ENCODE measurements around the gene PLG.
"Not testable (repeated sequence)": the region's sequence is repeated elsewhere in the genome, so short reads cannot be mapped to it uniquely, and the experiment has no call there.

The PLG gene

GRCh38 chr6:160701918-160702680 is at the start of gene PLG:
Gene PLG (plus strand): TSS chr6:160702244. CDS start chr6:160702305, 61 bp downstream.
- DNase-seq (ENCODE audit: low read depth in 2 of 2) = not testable (repeated sequence)

- DNase-seq (ENCODE audit: low read depth in 2 of 2) = no peak
These were observed 42.5 kb upstream of the PLG start for GRCh38 chr6:160659562-160659961.

GRCh38 chr6:160661216-160661615 is 40.8 kb upstream of the PLG start:
- DNase-seq (ENCODE audit: low read depth in 2 of 2) = no peak

GRCh38 chr6:160662429-160662828 is 39.6 kb upstream of the PLG start:
- no peak for DNase-seq (ENCODE audit: low read depth in 2 of 2)

GRCh38 chr6:160662842-160663241 is 39.2 kb upstream of the PLG start:
- DNase-seq (ENCODE audit: low read depth in 2 of 2) = no peak

GRCh38 chr6:160664198-160664597 is 37.8 kb upstream of the PLG start, which contains the start of gene LPA:
Gene LPA (minus strand): TSS chr6:160664275. CDS start chr6:160664214, 61 bp downstream.
- not testable (repeated sequence) for DNase-seq (ENCODE audit: low read depth in 2 of 2)

- no peak for DNase-seq (ENCODE audit: low read depth in 2 of 2)
These were observed 34.2 kb upstream of the PLG start for GRCh38 chr6:160667639-160668481.

GRCh38 chr6:160668589-160668988 is 33.5 kb upstream of the PLG start:
- DNase-seq (ENCODE audit: low read depth in 2 of 2) = no peak

- DNase-seq (ENCODE audit: low read depth in 2 of 2) = not testable (repeated sequence)
These were observed 25.6 kb upstream of the PLG start for GRCh38 chr6:160676418-160676817.

- DNase-seq (ENCODE audit: low read depth in 2 of 2) = no peak
These were observed 23.8 kb upstream of the PLG start for GRCh38 chr6:160678230-160678629.

GRCh38 chr6:160678744-160679401 is 23.2 kb upstream of the PLG start:
- DNase-seq (ENCODE audit: low read depth in 2 of 2) = no peak

GRCh38 chr6:160679402-160679769 is 22.7 kb upstream of the PLG start:
- no peak for DNase-seq (ENCODE audit: low read depth in 2 of 2)

- not testable (repeated sequence) for DNase-seq (ENCODE audit: low read depth in 2 of 2)
These were observed 16.8 kb upstream of the PLG start for GRCh38 chr6:160685101-160685761.

- no peak for DNase-seq (ENCODE audit: low read depth in 2 of 2)
These were observed 16.1 kb upstream of the PLG start for GRCh38 chr6:160685762-160686450.

- no peak for DNase-seq (ENCODE audit: low read depth in 2 of 2)
These were observed 11.6 kb upstream of the PLG start for GRCh38 chr6:160690458-160690857.

- no peak for DNase-seq (ENCODE audit: low read depth in 2 of 2)
These were observed 10.4 kb upstream of the PLG start for GRCh38 chr6:160691617-160692016.

- DNase-seq (ENCODE audit: low read depth in 2 of 2) = no peak
These were observed 9.6 kb upstream of the PLG start for GRCh38 chr6:160692369-160692959.

GRCh38 chr6:160695025-160695424 is 7.0 kb upstream of the PLG start:
- peak; percentile 15 to 16 for DNase-seq (ENCODE audit: low read depth in 2 of 2)

GRCh38 chr6:160695622-160696021 is 6.4 kb upstream of the PLG start:
- not testable (repeated sequence) for DNase-seq (ENCODE audit: low read depth in 2 of 2)

- not testable (repeated sequence) for DNase-seq (ENCODE audit: low read depth in 2 of 2)
These were observed 5.2 kb upstream of the PLG start for GRCh38 chr6:160696884-160697283.

- no peak for DNase-seq (ENCODE audit: low read depth in 2 of 2)
These were observed 4.2 kb upstream of the PLG start for GRCh38 chr6:160697826-160698225.
